Measurements from ENCODE around the gene TANGO2. TPM values are rescaled to one million over a fixed set of nuclear protein-coding genes. Genes with fewer than 3 reads are reported as not detected.

The TANGO2 gene
- total RNA-seq, 1 experiment from 2014 or later = 21.5 TPM

DNA sequence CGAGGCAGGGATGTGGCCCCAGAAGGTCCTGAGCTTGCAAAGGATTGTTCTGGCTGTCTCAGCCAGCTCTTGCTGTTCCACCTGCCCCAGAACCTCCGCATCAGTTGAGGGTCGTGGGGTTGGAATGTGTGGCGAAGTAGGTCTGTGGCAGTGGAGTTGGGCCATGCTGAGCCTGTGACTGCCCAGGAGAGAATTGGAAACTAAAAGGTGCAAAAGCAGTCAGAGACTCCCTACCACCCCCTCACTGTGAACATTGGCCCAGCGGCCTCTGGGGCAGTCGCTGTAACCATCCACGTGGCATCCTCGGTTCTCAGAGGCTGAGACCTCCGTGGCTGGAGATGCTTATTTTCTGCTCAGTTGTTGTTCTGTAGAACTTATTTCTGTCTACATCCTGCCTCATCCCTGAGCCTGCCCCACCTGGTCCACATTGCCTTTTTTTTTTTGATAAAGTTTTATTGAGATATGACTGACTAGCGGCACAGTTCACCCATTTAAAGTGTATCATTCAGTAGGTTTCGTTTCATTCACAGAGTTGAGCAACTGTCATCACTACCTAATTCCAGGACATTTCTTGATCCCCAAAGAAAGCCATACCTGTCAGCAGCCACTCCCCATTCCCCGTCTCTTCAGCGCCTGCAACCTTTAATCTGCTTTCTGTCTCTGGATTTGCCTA lies 36.8 kb downstream of the TANGO2 start:
- no peaks in the 10 kb centered on the region for H3K9me3 ChIP-seq (ENCODE audit: low read depth, low read length, poor library complexity, severe bottlenecking)
- intact Hi-C loops (cut with micrococcal nuclease; ENCODE audit: unreplicated experiment) = no loop called here
- no peak overlapping the region for H3K4me3 ChIP-seq (ENCODE audit: low read depth, low read length, poor library complexity, severe bottlenecking)
- POLR2A ChIA-PET (ENCODE audit: low non-redundant PET) = no interaction called here
- H3K27ac ChIP-seq (ENCODE audit: low read depth, low read length, poor library complexity, severe bottlenecking) = no peak overlapping the region
- CTCF ChIA-PET = no interaction called here
- BruUV-seq (replicated peaks) = no TSS peak
- H3K4me1 ChIP-seq (ENCODE audit: insufficient read depth, low read length, poor library complexity, severe bottlenecking) = no peaks in the 10 kb centered on the region
- DNase-seq (ENCODE audit: low spot score) = no peak
- H3K27me3 ChIP-seq (replicated peaks; ENCODE audit: insufficient read depth, low read depth, low read length, poor library complexity) = no peaks in the 10 kb centered on the region
- no peaks in the 10 kb centered on the region for H3K36me3 ChIP-seq (ENCODE audit: insufficient read depth, low read length, poor library complexity, severe bottlenecking)
- no peak for TF ChIP-seq EZH2 (IDR thresholded peaks at IDR 0.05; ENCODE audit: borderline replicate concordance, low read depth, low read length, poor library complexity, severe bottlenecking)
- TF ChIP-seq, protein P1, sequence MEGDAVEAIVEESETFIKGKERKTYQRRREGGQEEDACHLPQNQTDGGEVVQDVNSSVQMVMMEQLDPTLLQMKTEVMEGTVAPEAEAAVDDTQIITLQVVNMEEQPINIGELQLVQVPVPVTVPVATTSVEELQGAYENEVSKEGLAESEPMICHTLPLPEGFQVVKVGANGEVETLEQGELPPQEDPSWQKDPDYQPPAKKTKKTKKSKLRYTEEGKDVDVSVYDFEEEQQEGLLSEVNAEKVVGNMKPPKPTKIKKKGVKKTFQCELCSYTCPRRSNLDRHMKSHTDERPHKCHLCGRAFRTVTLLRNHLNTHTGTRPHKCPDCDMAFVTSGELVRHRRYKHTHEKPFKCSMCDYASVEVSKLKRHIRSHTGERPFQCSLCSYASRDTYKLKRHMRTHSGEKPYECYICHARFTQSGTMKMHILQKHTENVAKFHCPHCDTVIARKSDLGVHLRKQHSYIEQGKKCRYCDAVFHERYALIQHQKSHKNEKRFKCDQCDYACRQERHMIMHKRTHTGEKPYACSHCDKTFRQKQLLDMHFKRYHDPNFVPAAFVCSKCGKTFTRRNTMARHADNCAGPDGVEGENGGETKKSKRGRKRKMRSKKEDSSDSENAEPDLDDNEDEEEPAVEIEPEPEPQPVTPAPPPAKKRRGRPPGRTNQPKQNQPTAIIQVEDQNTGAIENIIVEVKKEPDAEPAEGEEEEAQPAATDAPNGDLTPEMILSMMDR (conservative IDR thresholded peaks at IDR 0.05; ENCODE audit: low read depth, low read length) = no peak

DNA sequence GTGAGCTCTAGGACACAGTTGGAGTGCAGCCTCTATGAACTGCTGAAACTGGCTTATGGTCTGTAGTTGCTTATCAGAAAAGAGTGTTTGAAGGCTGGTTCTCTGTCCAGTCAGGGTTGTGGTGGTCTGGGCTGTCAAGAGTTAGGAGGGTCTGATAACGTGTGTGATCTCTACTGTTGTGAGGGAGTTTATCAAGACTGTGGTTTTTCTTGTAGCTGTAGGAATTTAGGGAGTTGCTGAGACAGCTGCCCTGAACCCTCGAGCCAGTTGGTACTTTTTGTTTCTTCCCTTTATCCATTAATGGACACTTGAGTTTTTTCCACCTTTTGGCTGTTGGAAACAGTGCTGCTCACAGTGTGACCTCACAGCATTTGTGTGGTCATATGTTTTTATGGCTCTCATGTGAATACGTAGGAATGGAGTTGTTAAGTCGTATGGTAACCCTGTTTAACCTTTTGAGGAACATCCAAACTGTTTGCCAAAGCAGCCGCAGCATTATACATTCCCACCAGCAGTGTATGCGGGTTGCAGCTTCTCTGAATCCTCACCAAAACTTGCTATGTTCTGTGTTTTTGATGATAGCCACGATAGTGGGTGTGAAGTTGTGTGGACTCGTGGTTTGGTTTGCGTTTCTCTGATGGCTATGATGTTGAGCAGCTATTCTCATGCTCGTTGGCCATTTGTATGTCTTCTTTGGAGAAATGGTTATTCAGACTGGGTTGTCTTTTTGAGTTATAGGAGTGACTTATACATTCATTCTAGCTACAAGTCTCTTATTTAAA lies 38.3 kb downstream of the TANGO2 start:
- Histone ChIP-seq H3K27me3 (replicated peaks; ENCODE audit: insufficient read depth, low read depth, low read length, poor library complexity) (no peaks in the 10 kb centered on the region), H3K4me1 (ENCODE audit: insufficient read depth, low read length, poor library complexity, severe bottlenecking) (no peaks in the 10 kb centered on the region), H3K4me3 (ENCODE audit: low read depth, low read length, poor library complexity, severe bottlenecking) (no peak overlapping the region), H3K9me3 (ENCODE audit: low read depth, low read length, poor library complexity, severe bottlenecking) (no peaks in the 10 kb centered on the region), H3K27ac (ENCODE audit: low read depth, low read length, poor library complexity, severe bottlenecking) (no peak overlapping the region), H3K36me3 (ENCODE audit: insufficient read depth, low read length, poor library complexity, severe bottlenecking) (no peaks in the 10 kb centered on the region)
- ChIA-PET POLR2A (ENCODE audit: low non-redundant PET) (no interaction called here), CTCF (no interaction called here)
- intact Hi-C loops (cut with micrococcal nuclease; ENCODE audit: unreplicated experiment) = no loop called here
- no TSS peak for BruUV-seq (replicated peaks)
- no peak for DNase-seq (ENCODE audit: low spot score)
- TF ChIP-seq, protein P1 (conservative IDR thresholded peaks at IDR 0.05; ENCODE audit: low read depth, low read length) = no peak
- TF ChIP-seq EZH2 (IDR thresholded peaks at IDR 0.05; ENCODE audit: borderline replicate concordance, low read depth, low read length, poor library complexity, severe bottlenecking) = no peak

DNA sequence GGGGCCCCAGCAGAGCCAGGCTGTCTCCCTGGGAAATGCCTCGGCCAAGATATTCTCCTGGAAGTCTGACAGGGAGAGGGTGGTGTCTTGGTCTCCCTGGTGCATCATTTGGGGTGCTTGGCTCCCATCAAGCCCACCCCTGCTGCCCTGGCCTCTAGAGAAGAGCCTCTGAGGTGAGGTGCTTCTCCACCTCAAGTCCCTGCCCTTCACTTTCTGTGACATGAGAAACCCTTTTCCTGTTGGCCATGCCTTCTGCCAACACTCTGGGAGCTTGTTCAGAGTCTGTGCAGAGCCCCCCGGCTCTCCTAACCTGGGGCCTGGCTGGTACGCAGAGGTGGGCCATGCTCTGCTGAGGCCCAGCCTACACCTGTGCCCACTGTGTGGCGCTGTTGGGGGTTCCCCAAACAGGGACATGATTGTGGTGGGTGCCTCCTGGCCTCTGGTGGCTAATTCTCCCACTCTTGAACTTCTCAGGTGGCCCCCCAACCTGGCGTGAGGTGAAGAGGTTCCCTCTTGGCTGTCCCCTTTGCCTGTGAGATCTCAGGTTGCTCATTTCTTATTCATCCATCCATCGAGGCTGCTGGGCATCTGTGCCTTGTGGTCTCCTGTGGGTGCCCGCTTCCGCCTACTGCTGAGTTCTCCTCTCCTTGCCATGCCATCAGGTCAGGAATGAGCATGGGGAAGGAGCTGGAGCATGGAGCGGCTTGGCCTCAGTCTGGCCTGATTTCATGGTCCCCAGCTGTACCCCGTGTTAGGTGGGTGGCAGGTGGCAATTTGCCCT lies 40.0 kb downstream of the TANGO2 start:
- no peak overlapping the region for H3K4me3 ChIP-seq (ENCODE audit: low read depth, low read length, poor library complexity, severe bottlenecking)
- BruUV-seq (replicated peaks) = no TSS peak
- H3K27ac ChIP-seq (ENCODE audit: low read depth, low read length, poor library complexity, severe bottlenecking) = peak overlapping the region; percentile 30
- no peak for DNase-seq (ENCODE audit: low spot score)
- no peaks in the 10 kb centered on the region for H3K4me1 ChIP-seq (ENCODE audit: insufficient read depth, low read length, poor library complexity, severe bottlenecking)
- intact Hi-C loops (cut with micrococcal nuclease; ENCODE audit: unreplicated experiment) = no loop called here
- POLR2A ChIA-PET (ENCODE audit: low non-redundant PET) = no interaction called here
- H3K27me3 ChIP-seq (replicated peaks; ENCODE audit: insufficient read depth, low read depth, low read length, poor library complexity) = no peaks in the 10 kb centered on the region
- no peaks in the 10 kb centered on the region for H3K9me3 ChIP-seq (ENCODE audit: low read depth, low read length, poor library complexity, severe bottlenecking)
- CTCF ChIA-PET = no interaction called here
- TF ChIP-seq, protein P1 (conservative IDR thresholded peaks at IDR 0.05; ENCODE audit: low read depth, low read length) = 0 out of 2 replicates have a peak, but pooled peaks have one; percentile 36
- TF ChIP-seq EZH2 (IDR thresholded peaks at IDR 0.05; ENCODE audit: borderline replicate concordance, low read depth, low read length, poor library complexity, severe bottlenecking) = no peak
- H3K36me3 ChIP-seq (ENCODE audit: insufficient read depth, low read length, poor library complexity, severe bottlenecking) = no peaks in the 10 kb centered on the region

All from A673 (cell line).